Measurements from ENCODE around the gene FBXO11.
A peak's percentile ranks its signal among the peaks of the same experiment; 100 is the strongest.

The FBXO11 gene

DNA sequence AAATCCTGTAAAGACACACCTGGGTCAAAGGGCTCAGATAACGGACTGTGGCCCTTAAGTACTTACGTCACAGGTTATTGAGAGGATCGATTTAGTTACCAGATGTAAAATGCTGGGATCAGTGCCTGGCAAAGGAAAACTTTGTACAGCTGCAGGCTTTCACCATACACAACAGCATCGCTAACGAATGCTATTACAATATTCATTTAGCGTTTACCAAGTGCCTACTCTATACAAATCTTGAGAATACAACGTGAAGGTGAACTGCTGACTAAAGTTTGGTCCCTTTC lies 124.0 kb downstream of the FBXO11 start:
- peak overlapping the region; percentile 96 for H3K27ac ChIP-seq
- ChIA-PET CTCF (interaction anchor here (0.7 to 4.4 kb wide), 3 partner anchors 14 to 345 kb away, joined by 3 to 23 read pairs (median 3); no protein-coding TSS in a partner anchor), POLR2A (ENCODE audit: low non-redundant PET) (interaction anchor here (0.7 kb wide), 1 partner anchor 22 kb away, joined by 3 read pairs; no protein-coding TSS in a partner anchor)
- TF ChIP-seq, protein P1, sequence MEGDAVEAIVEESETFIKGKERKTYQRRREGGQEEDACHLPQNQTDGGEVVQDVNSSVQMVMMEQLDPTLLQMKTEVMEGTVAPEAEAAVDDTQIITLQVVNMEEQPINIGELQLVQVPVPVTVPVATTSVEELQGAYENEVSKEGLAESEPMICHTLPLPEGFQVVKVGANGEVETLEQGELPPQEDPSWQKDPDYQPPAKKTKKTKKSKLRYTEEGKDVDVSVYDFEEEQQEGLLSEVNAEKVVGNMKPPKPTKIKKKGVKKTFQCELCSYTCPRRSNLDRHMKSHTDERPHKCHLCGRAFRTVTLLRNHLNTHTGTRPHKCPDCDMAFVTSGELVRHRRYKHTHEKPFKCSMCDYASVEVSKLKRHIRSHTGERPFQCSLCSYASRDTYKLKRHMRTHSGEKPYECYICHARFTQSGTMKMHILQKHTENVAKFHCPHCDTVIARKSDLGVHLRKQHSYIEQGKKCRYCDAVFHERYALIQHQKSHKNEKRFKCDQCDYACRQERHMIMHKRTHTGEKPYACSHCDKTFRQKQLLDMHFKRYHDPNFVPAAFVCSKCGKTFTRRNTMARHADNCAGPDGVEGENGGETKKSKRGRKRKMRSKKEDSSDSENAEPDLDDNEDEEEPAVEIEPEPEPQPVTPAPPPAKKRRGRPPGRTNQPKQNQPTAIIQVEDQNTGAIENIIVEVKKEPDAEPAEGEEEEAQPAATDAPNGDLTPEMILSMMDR (conservative IDR thresholded peaks at IDR 0.05; ENCODE audit: low read depth) = no peak
- no peak for DNase-seq (ENCODE audit: low spot score)

DNA sequence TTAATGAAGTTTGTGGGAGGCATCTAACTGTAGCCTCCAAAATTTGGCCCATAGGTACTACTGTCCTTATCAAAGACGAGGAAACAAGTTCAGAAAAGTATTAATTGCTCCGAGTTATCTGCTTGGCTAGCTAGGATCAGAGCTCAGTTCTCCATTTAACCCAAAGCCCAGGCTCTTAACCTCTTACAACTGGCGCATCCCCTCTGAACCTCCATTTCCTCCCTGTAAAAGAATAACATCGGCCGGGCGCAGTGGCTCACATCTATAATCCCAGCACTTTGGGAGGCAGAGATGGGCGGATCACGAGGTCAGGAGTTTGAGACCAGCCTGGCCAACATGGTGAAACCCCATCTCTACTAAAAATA lies 126.9 kb downstream of the FBXO11 start:
- H3K27ac ChIP-seq = no peak overlapping the region
- POLR2A ChIA-PET (ENCODE audit: low non-redundant PET) = no interaction called here
- CTCF ChIA-PET = interaction anchor here (4.4 kb wide), 1 partner anchor 11 kb away, joined by 23 read pairs; no protein-coding TSS in a partner anchor
- DNase-seq (ENCODE audit: low spot score) = no peak
- TF ChIP-seq, protein P1 (conservative IDR thresholded peaks at IDR 0.05; ENCODE audit: low read depth) = no peak

DNA sequence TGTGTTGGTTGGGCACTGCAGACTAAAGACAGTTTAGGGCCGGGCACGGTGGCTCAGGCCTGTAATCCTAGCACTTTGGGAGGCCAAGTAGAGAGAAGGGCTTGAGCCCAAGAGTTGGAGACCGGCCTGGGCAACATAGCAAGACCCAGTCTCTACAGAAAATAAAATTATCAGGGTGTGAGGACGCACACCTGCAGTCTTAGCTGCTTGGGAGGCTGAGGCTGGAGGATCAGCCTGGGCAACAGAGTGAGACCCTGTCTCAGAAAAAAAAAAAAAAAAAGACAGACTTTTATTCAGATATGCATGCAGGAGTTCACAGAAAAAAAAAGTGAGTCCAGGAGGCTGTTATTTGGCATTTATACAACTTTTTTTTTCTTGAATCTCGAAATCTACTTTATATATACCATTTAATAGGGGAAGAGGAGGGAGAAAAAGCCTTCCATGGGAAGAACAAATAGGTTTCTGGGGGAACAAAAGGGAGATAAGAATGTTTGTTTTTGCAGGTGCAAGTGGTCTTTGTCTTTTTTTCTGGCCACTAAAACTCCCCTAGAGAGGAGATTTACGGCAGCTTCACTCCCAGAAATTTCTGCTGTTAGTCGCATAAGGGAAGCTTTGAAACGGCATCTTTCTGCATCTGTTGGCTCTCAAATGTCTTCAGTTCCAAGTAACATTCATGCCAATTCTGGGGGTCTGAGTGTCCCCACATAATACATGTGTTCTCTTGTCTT lies 127.4 kb downstream of the FBXO11 start:
- DNase-seq (ENCODE audit: low spot score) = no peak
- TF ChIP-seq, protein P1 (conservative IDR thresholded peaks at IDR 0.05; ENCODE audit: low read depth) = no peak
- POLR2A ChIA-PET (ENCODE audit: low non-redundant PET) = no interaction called here
- CTCF ChIA-PET = no interaction called here
- no peak overlapping the region for H3K27ac ChIP-seq

DNA sequence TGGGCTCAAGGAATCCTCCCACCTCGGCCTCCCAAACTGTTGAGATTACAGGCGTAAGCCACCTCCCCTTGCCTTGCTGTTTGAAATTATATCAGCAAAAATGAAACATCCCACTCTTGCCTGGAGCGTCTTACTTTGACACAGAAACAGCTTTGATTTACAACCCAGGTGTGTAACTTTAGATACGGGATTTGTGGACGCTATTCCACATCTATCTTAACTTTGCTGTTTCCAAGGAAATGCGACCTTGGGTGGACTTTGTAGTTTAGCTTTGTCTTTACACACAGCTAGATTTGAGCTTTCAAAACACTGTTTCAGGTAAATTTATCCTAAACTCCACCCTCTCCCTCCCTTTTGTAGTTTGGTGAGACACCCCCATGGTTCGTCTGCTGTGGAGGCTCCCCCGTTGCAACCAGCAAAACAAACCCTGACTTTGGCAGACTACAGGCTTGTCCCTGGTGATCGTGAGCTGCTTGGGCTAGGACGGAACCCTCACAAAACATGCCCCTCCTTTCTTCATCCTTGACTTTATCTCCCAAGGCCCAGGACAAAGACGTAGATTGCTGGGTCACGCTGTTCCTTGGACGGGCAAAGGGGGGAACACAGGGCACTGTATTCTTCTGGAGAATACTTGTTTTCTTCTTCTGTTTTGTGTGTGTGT lies 128.9 kb downstream of the FBXO11 start:
- ChIA-PET POLR2A (ENCODE audit: low non-redundant PET) (no interaction called here), CTCF (interaction anchor here (0.6 to 1.1 kb wide), 3 partner anchors 10 to 358 kb away, joined by 3 to 4 read pairs (median 3); no protein-coding TSS in a partner anchor)
- no peak overlapping the region for H3K27ac ChIP-seq
- no peak for DNase-seq (ENCODE audit: low spot score)
- TF ChIP-seq, protein P1 (conservative IDR thresholded peaks at IDR 0.05; ENCODE audit: low read depth) = no peak

DNA sequence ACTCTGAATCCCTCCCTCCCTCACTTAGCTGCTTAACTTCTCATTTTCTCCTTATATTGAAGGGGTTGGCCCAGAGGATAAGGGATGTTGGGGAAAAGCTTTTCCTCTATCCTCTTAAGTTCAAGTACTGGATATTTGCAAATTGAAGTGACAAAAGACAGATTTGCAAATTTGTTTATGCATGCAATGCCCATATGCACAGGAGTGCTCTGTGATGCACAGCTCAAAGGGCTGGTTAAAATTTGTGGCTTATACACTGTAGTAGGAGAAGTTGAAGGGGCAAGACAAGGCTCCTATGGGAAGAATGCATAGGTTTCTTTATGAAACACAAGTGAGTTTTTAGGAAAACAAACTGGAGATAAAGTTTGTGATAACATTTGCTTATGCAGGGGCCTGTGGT lies 131.7 kb downstream of the FBXO11 start:
- TF ChIP-seq, protein P1 (conservative IDR thresholded peaks at IDR 0.05; ENCODE audit: low read depth) = no peak
- ChIA-PET POLR2A (ENCODE audit: low non-redundant PET) (no interaction called here), CTCF (no interaction called here)
- H3K27ac ChIP-seq = no peak overlapping the region
- DNase-seq (ENCODE audit: low spot score) = no peak

DNA sequence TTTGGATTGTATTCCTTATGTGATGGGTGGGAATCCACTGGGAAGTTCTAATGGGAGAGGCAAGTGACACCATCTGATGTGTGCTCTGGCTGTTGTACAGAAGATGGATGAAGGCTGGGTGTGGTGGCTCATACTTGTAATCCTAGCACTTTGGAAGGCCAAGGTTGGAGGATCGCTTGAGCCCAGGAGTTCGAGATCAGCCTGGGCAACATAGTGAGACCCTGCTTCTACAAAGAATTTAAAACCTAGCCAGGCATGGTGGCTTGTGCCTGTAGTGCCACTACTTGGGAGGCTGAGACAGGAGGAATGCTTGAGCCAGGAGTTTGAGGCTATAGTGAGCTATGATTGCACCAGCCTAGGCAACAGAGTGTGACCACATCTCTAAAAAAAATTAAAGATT lies 134.0 kb downstream of the FBXO11 start:
- DNase-seq (ENCODE audit: low spot score) = no peak
- H3K27ac ChIP-seq = no peak overlapping the region
- ChIA-PET CTCF (no interaction called here), POLR2A (ENCODE audit: low non-redundant PET) (no interaction called here)
- TF ChIP-seq, protein P1 (conservative IDR thresholded peaks at IDR 0.05; ENCODE audit: low read depth) = no peak
